GM18499 (cell line): Measurements from ENCODE around the gene RALGAPB.

Experiments used
- ATAC-seq: cut with Tn5 transposase; IDR thresholded peaks from one replicate; pipeline ENCODE4 v1.9.1; 2021; ENCODE audit warnings: moderate number of reproducible peaks; ENCODE audit not compliant: insufficient read depth, unreplicated experiment

The RALGAPB gene

DNA sequence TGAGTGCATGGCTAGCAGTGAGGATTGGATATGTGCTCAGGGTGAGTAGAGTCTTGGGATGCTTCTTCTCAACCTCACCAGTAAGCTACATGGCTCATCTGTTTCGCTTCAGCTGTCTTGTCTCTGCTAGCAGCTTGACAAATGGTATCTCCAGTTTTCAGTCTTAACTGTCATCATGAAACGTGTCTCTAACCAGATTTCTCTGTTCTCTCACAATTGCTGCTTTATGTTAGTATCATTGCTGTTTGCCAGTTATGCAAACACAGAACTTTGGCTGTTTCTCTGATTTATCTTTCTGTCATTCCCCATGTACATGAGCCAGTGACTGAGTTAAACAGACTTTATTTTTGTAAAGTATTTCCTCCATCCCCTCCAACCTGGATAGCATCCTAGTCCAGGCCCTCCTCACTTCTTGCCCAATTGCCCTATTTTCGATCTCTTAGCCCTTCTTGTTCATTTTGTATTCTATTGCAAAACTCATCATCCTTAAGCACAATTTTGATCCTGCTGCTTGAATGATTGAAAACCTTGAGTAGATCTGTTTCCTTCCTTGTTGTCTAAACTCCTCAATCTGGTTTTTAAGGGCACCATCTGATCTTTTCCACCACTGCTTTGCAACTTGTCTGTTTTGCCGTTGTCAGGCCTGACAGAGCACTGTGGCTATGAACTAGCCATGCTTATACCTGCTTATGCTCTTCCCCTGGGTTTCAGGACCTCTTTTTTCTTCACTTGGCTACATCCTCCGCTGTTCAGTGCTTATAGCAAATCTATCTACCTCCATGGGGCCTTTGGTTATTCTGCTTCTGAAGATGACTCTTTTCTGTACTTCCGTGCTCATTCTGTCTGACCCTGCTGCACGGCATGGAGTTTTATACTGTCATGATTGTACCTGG, 70.6 kb downstream of the RALGAPB start:
- ATAC-seq, result no peak

DNA sequence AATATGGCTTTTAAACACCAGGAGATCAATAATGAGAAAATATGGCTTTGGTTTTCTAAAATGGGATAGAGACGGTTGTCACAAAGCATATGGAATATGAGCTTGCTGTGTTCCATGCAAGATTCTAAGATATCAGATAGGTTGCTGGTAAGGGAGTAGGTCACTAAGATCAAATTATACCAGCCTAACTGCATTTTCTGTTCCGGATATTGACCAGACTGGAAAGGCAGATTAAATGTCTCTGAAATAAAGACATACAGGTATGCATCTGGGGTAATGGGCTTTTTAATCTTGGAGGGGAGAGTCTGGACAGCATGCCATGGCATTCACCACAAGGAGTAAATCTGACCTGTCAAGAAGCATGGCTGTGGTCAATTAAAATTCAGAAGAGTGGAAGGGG, 73.1 kb downstream of the RALGAPB start:
- no peak for ATAC-seq

DNA sequence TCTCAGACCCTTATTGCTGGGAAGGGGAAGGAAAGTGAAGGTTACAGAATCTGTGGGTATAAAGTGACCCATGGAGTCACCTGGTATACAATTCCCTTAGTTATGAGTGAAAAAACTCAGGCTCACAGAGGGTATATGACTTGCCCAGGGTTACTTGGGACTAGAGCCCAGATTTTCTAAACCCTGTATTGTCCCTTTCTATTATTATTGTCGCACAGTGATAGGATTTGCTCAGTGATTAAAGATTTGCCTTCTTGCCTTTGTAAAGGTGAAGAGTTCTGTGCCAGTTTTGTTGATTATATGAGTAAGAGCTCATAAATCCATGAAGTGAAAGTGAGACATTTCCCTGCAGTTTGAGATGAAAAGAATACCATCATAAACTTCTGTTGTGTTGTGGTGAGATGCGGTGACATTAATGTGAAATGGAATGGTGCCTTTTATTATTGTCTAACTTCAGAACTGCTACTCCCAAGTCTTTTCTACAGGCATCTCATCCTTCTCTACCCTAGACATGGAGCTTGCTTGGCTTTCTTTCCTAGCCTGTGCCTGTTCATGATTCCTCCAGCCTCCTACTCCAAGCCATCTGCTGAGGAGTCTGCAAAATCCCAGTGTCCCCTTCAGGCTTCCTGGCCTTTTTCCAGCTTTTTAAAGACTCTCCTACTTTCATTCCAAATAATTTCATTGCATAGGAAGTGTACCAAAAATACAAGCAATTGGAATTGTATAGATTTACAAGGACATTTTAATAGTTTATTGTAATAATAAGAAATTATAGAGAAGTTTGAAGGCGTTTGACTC, 74.8 kb downstream of the RALGAPB start:
- ATAC-seq, result no peak

DNA sequence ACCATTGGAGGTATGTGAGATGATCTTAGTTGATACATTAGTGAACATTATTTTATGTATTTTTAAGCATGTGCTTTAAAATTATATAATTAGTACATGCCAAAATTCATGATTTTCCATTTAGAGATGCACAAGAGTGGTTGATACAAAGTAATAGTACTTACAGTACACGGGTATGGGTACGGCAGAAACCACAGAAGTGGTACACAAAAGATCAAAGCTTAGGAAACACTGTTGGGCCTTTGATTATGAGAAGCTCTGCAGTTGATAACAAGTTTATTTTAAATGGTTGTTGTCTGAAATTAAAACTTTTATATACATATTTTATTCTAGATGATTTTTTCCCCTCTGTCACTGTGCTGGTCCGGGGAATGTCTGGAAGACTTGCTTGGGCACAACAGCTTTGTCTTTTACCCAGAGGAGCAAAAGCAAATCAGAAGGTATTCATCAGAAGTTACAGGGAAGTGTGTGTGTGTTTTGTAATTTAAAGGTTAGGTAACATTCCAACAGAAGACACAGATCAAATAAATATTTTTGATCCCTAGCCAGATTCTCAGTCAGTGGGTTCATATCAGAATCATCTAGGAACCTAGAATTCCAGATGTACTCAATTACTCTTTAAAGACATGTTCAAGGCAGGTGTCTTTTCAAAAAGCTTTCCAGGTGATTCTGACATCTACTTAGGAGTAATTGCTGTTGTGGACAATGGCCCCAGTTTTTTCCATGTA, 75.9 kb downstream of the RALGAPB start:
- no peak for ATAC-seq

DNA sequence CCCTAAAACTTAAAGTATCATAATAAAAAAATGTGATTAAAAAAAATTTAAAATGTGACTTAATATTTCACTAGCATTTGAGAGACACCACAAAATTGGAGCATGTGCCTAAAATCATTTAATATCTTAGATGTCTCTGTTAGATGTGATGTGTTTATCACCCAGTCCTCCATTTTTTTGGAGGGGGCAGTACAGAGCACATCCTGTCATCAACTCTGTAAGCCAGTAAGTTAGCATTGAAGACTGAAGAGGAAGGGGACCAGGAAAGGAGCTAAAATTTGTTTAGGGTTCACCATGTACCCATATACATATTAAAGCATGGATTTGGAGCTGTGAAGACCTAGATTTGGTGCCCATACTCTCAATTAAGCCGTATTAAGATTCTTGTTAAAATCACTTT, 77.6 kb downstream of the RALGAPB start:
- no peak for ATAC-seq

GRCh38 chr20:38551056-38551626, 78.5 kb downstream of the RALGAPB start:
- ATAC-seq, result no peak

GRCh38 chr20:38554986-38555385, 82.3 kb downstream of the RALGAPB start:
- ATAC-seq, result no peak

GRCh38 chr20:38555395-38555794, 82.8 kb downstream of the RALGAPB start:
- no peak for ATAC-seq

- no peak for ATAC-seq
Measured at GRCh38 chr20:38557174-38557573, 84.5 kb downstream of the RALGAPB start.

GRCh38 chr20:38558596-38559360, 86.1 kb downstream of the RALGAPB start:
- no peak for ATAC-seq

DNA sequence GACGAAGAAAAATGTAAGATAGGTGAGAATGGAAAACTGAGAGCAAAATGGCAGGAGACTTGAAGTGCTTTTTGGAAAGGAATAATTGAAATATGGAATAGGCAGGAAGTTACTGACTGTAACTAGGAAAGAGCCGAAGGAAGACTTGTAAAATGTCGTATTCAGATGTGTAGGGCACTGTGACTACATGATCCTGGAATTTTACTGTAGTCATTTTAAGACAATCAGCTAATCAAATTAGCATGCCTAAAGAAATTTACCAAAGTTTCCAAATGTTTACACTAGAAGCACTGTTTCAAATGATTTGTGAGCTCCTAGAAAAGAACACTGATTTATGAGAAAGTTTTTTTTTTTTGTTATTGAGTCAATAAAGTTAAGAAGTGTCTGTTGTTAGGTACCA, 87.1 kb downstream of the RALGAPB start:
- no peak for ATAC-seq

- no peak for ATAC-seq
Measured at GRCh38 chr20:38563802-38564431, 91.3 kb downstream of the RALGAPB start.

DNA sequence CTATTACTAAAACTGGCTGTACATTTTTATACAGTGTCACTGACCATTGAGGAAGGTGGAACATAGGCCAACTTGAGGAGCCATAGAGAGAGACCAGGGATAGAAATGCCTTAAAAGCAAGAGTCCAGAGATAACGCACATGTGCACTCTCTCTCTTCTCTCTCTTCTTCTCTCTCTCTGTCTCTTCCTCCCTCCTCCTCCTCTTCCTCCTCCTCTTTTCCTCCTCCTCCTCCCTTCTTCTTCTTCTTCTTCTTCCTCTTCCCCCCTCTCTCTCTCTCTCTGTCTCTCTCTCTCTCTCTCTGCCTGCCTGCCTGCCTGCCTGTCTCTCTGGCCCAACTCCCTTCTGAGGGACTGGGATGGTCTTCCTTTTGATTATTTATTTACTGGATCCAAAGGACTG, 92.0 kb downstream of the RALGAPB start:
- no peak for ATAC-seq

GRCh38 chr20:38566036-38566598, 93.5 kb downstream of the RALGAPB start:
- no peak for ATAC-seq

GRCh38 chr20:38569747-38570525, 97.3 kb downstream of the RALGAPB start:
- ATAC-seq, result no peak

DNA sequence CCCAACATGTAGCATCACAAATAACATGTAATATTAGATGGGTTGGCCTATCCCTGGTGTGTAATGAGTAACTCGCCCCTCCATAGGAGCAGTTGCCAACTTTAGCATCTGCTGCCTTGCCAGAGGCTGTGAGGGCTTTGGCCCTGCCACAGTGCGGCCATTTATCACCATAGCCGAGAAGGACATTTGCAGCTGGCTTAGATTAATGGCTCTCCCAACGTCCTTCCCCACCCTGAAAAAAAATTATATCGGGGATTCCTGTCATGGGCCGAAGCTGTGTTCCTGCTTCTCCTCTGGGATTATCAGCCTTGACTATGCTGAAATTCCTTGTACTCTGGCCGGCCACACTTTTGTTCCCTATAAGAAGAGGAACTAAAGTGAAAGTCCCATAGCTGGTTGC, 100.8 kb downstream of the RALGAPB start:
- no peak for ATAC-seq

DNA sequence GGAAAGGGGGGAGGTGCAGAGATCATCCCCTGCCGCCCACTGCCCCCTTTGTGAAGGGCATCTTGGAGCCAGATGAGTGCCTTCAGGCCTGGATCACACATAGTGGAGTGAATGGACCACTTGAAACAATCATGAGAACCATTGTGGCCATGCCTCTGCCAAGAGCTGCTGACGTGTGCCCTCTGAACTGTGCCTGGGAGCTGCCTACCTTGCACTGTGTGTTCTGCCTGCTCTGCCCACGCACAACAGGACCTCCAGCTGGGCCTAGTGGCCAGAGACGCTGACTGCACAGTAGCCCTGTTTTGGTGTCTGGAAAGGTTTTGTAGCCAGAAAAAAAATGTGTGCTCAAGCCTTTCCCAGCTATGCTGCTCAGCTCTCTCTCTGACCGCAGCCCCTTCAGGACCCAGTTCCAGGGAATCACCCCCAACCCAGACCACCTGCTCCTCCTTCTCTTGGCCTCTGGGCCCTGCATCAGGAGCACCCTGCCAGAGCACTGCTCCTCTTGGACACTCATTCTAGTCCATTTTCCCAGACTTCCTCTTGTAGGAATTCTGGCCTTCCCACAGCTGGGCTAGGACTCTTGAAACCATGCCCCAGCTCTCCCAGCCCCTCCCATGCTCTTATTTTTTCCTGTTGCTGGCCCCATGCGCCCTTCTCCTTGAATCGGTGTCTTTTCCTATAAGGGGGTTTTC, 106.7 kb downstream of the RALGAPB start:
- no peak for ATAC-seq

GRCh38 chr20:38579921-38580320, 107.3 kb downstream of the RALGAPB start:
- ATAC-seq, result no peak
